Esophagus muscularis mucosa (tissue), 2 donors: Measurements from ENCODE around the gene LPCAT1.

Source experiments
- POLR2A ChIP-seq: fragments of 450-650 bp; IDR thresholded peaks from one replicate; pipeline ENCODE4 v1.6.1; 2017; ENCODE audit warnings: antibody characterized with exemption, moderate library complexity, mild to moderate bottlenecking, low read depth
- POLR2AphosphoS5 ChIP-seq, 2 donors: sonication (generic); formaldehyde crosslinking; IDR thresholded peaks; one replicate each; pipeline ENCODE4 v1.6.1; 2017; ENCODE audit warnings: antibody characterized with exemption in 2 of 2

DNA sequence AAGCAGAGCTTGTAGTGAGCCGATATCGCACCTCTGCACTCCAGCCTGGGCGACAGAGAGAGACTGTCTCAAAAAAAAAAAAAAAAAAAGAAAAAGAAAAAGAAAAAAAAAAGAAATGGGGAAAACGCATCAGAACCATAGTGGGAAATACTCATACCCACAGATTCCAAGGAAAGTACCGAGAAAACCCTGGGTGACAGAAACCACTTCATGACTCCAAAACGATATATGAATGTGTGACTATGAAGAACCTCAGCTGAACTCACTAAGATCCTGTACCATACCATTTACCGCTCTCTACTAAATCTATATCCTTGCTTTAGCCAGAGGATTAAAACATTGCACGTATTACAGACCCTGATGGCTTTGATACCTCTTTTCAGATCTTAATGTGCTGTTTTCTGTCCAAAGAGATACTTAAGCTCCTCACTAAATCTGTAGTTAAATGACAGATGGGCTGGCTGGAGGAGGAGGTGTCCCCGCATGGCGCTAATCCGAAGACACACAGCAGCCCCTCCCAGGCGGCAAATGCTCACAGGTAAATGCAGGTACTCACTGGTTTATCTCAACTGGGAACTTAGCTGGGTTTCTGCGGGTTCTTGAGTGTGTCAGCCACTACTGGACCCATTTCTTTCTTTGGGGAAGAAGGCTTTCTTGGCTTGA lies 2.8 kb downstream of the LPCAT1 start:
- TF ChIP-seq POLR2A (no peak), POLR2AphosphoS5 (IDR thresholded peaks at IDR 0.05) (no peak)
